CD4-positive, alpha-beta T cell treated with Interleukin-6 for 4 hours (primary cell): ENCODE data around the gene LTF.

ENCODE experiments used
- DNase-seq: peaks from one replicate; pipeline ENCODE4 v3.0.0-alpha.2; 2020; ENCODE audit warnings: mixed read lengths

The LTF gene

DNA sequence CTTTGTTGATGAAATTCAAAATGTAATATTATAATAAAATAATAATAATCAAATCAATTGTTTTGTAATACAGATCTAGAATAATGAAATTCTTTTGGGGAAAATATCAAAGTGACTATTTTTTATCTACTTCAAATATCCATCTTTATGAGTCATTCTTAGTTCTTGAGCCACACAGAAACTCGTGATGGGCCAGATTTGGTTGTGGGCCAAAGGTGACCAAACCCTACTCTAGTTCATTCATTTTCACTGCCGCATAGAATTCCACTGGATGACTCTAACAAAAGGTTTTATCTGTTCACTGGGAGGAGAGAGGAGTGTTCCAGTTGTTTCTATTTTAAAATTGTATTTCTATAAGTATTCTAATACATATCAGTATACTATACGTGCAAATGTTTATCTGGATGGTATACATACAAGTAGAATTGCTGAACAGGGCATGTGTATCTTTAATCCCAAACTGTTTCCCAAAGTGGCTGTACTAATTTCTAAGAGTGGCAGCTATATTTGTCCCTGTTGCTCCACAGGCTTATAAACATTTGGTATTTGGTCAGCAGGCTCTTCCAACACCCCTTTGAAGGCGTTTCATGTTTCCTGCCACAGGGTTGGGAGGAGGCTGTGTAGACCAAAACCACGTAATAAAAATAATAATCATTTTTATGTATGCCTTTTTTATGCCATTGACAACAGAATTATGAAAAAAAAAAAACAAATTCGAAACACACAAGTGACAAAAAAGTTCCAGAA lies 25.8 kb upstream of the LTF start:
- DNase-seq = no peak

GRCh38 chr3:46489875-46490274 lies 25.2 kb upstream of the LTF start:
- DNase-seq = peak; percentile 26

DNA sequence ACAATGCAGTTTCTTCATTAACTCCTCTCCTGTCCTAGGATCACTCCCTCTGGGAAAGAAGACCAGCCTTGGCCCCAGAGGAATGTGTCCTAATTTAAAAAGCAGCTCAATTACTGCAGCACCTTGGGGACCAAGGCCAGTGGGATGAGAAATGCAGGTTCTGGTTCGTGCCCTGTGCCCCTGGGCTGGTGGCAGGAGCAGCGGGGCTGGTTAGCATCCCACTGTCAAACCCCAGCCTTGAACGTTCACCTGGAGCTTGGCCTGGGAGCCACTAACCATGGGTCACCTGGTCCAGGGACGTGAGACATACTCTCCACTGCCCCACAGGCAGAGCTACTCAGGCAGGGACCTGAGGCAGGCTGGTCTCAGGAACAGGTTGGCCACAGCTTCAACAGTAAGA lies 24.7 kb upstream of the LTF start:
- DNase-seq = no peak

DNA sequence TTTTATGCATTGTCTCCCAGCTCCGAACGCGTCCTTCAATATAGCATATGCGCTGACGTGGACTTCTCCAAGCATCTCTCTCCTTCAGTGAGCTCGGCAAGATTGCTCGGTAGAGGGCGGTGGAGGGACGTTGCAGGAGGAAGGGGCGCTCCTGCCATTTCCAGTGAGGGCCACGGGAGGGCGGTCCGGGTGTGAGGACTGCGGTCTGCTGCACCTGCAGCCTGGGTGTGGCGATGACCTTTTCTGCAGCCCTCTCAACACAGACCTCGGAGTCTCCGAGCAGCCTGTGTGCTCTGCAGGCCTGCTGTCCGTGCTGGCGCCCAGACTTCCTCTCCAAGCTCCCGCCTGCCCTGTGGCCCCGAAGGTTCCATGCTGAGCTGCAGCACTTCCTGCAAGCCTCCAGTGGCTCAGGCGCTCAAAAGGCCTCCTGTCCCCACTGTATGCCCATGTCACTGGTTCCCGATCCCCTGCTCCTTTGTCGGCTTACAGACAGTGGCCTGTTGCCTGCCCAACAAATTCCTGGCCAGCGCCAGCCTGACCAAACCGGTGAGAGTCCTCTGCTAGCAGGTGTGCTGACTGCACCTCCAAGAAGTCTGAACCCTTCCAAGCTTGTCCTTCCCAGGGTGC lies 24.1 kb upstream of the LTF start:
- DNase-seq = peak; percentile 97

DNA sequence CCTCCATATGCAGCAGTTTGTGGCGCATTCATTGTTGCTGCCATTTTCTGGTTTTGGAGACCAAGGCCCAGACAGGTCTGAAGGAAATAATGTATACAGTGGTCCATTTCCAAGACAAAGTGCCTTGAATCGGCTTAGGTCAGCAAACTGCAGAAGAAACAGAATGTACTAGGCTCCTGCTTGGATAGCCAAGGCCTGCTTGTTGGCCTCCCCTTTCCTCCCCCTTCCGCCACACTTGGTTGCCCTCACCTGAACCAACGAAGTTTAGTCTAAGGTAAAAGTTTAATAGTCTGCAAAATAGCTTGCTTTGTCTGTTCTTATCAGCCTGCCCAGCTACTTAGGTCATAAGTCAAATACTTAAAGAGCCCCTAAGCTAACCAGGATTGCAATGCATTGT lies 21.1 kb upstream of the LTF start:
- no peak for DNase-seq

- no peak for DNase-seq
Measured at GRCh38 chr3:46484911-46485778, 20.4 kb upstream of the LTF start.

DNA sequence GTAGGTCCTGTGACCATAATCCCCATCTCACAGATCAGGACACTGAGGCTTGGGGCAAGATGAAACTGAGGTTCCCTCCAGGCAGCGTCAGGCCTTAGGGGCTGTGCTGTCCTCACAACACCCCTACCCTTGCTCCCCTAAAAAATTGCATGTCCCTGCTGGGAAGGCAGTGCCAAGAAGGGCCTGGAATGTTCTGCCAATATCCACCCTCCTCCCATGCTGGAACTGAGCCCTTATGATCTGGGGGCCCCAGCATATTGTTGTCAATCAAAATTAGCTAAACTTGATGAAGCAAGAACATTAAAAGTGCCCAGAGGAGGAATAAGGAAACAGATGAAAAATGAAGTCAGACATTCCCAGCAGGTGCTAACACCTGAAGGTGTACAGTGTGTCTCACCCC lies 19.7 kb upstream of the LTF start:
- no peak for DNase-seq

DNA sequence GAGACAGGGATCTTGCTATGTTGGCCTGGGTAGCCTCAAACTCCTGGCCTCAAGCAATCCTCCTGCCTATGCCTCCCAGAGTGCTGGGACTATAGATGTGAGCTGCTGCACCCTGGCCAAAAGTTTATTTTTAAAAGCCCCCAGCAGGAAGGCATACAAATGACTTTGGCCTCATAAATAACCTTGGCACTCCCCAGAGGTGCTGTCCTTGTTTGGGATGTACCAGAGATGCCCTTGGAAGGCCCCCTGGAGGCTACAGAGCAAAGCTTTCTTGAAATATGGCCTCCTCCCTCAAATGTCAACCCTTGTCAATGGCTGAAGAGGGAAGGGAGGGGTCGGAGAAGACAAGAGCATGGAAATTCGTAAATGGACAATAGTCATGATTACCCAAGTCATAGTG lies 19.1 kb upstream of the LTF start:
- no peak for DNase-seq

GRCh38 chr3:46482632-46483350 lies 18.1 kb upstream of the LTF start:
- DNase-seq = no peak

DNA sequence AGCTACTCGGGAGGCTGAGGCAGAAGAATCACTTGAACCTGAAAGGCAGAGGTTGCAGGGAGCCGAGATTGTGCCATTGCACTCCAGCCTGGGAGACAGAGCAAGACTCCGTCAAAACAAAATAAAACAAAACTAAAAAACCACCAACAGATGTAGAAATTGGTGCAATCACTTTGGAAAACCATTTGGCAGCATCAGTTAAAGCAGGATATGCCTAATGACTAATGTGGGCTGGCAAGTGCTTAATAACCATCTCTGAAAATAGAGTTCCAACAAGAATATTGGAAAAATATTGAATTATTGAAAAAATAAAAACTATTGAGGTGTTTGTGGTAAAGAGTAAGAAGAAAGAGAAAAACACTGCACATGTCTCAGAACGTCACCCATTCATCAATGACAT lies 16.9 kb upstream of the LTF start:
- no peak for DNase-seq

- no peak for DNase-seq
Measured at GRCh38 chr3:46480491-46481195, 15.9 kb upstream of the LTF start.

DNA sequence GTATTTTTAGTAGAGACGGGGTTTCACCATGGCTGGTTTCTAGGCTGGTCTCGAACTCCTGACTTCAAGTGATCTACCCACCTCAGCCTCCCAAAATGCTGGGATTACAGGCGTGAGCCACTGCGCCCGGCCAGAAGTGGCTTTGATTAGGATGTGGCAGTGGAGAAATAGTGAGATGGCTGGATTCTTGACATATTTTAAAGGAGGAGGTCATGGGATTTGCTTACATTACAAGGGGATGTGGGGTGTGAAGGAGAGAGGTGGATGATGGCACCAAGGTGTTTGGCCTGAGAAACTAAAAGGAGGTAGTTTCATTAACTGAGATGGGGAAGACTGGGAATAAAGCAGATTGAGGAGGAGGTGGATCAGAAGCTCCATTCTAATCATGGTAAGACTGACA lies 15.0 kb upstream of the LTF start:
- no peak for DNase-seq

- DNase-seq = no peak
Measured at GRCh38 chr3:46479021-46479420, 14.3 kb upstream of the LTF start.

GRCh38 chr3:46478341-46478740 lies 13.6 kb upstream of the LTF start:
- no peak for DNase-seq

GRCh38 chr3:46477756-46478155 lies 13.1 kb upstream of the LTF start:
- DNase-seq = no peak

- DNase-seq = no peak
Measured at GRCh38 chr3:46477145-46477544, 12.4 kb upstream of the LTF start.

DNA sequence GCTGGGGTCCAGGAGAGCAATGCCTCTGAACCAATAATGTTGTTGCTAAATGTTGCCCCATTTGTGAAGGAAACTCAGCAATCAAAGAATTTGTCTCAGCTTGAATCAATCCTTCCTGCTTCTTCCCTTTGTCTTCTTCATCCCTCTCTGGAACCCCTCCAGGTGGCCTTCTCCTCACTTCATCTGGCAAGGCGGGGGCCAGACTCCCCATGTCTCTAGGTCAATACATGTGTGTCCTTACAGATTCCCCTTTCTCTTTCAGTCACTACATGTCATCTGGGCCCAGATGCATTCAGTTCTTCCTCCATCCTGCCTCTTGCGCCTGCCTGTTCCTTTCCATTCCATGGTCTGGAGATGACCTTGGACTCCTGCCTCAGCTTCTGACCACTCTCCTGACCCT lies 8.0 kb upstream of the LTF start:
- no peak for DNase-seq

- DNase-seq = no peak
Measured at GRCh38 chr3:46471371-46471914, 6.7 kb upstream of the LTF start.

- DNase-seq = no peak
Measured at GRCh38 chr3:46470831-46471230, 6.1 kb upstream of the LTF start.

GRCh38 chr3:46469680-46470357 lies 5.1 kb upstream of the LTF start:
- DNase-seq = no peak

GRCh38 chr3:46468753-46469600 lies 4.3 kb upstream of the LTF start:
- no peak for DNase-seq
